ENCODE results near the gene CEBPB.

Gene CEBPB

DNA sequence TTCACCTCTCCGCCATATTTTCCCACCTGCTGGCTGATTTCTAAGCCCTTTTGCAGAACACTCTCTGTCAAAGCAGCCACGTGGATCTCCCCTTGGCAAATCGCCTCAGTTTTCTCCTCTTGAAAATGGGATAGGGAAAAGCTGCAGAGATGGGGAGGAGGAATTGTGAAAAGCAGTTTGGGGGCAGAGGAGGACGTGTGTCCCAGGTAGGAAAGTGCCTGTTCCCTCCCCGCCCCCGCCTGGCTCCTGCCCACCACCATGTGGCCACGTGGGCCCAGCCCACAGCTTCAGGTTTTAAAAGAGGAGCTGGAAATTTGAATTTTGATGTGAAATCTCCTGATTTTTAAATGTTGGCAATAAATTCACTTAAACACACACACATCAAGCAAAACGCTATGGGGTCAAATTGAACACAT is 3.6 kb upstream of the CEBPB start:
- TF ChIP-seq, protein P1, sequence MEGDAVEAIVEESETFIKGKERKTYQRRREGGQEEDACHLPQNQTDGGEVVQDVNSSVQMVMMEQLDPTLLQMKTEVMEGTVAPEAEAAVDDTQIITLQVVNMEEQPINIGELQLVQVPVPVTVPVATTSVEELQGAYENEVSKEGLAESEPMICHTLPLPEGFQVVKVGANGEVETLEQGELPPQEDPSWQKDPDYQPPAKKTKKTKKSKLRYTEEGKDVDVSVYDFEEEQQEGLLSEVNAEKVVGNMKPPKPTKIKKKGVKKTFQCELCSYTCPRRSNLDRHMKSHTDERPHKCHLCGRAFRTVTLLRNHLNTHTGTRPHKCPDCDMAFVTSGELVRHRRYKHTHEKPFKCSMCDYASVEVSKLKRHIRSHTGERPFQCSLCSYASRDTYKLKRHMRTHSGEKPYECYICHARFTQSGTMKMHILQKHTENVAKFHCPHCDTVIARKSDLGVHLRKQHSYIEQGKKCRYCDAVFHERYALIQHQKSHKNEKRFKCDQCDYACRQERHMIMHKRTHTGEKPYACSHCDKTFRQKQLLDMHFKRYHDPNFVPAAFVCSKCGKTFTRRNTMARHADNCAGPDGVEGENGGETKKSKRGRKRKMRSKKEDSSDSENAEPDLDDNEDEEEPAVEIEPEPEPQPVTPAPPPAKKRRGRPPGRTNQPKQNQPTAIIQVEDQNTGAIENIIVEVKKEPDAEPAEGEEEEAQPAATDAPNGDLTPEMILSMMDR (IDR thresholded peaks at IDR 0.05; ENCODE audit: low read depth, low read length), result no peak

DNA sequence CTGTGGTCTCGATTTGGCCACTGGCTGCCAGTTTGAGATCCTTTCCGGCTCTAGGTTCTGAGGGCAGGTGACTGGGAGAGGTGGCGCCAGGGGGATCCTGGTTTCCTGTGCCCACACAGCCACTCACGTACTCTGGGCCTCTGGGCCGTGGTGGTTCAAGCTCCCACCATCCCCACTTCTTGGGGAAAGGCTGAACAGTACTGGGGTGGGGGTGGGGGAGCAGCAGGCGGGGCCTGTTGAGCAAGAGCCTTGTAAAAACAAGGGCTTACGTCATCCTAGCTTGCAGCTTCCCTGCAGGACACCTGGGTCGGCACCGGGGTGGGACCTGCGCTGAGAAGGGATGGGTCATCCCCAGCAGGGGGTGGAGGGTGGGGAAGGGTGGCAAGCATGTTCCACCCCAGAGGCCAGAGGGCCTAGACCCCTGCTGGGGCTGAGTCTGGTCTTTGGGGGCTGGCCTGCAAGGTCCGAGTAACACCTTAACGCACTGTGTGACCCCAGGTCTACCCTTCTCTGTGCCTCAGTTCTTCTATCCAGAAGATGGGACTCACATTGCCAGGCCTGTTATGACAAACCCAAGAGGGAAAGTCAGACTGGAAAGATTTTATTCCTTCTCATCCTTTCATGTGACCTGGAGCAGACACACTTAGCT is 3.1 kb upstream of the CEBPB start:
- Histone ChIP-seq H3K4me3 (ENCODE audit: low read depth, low read length) (no peak overlapping the region), H3K9me3 (no peaks in the 10 kb centered on the region), H3K27me3 (peaks cover 12% of the 10 kb centered on the region), H3K36me3 (peaks cover 3% of the 10 kb centered on the region), H3K4me1 (no peaks in the 10 kb centered on the region)
- DNase-seq, result no peak
- TF ChIP-seq, protein P1 (IDR thresholded peaks at IDR 0.05; ENCODE audit: low read depth, low read length), result no peak

More for the DNA sequence above, 3.6 kb upstream of the CEBPB start:
- DNase-seq, result no peak
- H3K27me3 ChIP-seq, result peaks cover 12% of the 10 kb centered on the region
- H3K4me1 ChIP-seq, result no peaks in the 10 kb centered on the region
- H3K36me3 ChIP-seq, result peaks cover 3% of the 10 kb centered on the region
- H3K4me3 ChIP-seq (ENCODE audit: low read depth, low read length), result no peak overlapping the region
- no peaks in the 10 kb centered on the region for H3K9me3 ChIP-seq

DNA sequence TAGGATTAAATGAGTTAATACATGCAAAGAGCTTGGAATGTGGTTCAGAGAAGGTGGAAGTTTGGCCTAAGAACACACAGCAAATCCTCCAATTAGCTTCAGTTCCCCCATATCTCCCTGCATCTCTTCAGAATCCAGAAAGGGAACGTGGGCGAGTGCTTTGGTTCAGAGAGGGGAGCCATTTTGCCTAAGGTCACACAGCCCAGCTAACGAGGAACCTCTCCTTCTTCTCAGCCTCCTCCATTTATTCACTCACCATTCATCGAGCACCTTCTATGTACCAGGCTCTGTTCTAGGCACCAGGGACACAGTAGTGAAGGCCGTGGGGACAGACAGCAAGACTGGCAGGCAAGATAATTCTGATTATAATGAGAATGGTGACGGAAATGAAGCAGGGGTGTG is 2.3 kb upstream of the CEBPB start:
- Histone ChIP-seq H3K36me3 (peaks cover 3% of the 10 kb centered on the region), H3K4me1 (no peaks in the 10 kb centered on the region), H3K9me3 (no peaks in the 10 kb centered on the region), H3K4me3 (ENCODE audit: low read depth, low read length) (no peak overlapping the region), H3K27me3 (peaks cover 12% of the 10 kb centered on the region)
- TF ChIP-seq, protein P1 (IDR thresholded peaks at IDR 0.05; ENCODE audit: low read depth, low read length), result no peak
- DNase-seq, result no peak

DNA sequence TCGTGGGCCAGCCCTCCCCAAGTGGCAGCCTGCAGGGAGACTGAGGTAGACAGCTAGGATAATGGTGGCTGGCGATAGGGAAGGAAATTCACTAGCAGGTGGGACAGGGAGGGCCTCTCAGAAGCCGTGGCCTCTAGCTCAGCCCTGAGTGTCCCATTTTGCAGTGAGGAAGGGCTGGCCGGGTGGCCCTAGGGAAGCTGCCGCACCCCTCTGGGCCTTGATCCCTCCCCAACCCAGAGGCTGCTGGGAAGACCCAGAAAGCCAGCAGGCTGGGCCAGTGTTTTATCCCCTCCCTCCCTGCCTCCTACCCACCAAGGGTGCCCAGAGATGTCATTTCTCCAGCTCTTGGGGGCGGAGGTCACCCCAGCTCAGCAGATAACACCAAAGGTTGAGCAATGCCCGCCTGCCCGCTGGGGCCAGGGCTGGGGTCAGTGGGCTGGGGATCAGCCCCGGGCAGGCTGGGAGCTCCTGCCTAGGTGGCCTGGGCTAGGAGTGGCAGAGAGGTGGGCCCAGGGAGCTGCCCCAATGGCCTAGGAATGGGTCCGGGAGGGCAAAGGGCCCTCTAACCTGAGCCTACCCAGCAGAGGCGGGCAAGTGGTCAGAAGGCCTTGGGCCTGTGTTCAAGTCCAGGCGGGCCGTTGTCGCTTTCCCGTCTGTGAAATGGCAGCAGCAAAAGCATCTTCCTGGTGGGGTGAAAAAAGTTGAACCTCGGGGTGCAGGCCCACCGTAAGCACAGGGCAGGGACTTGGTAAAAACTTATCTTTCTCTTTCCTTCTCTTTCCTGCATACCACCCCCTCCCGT is 1.6 kb upstream of the CEBPB start:
- Histone ChIP-seq H3K4me1 (peaks cover 5% of the 10 kb centered on the region; the same call in 1 of the 2 replicates), H3K4me3 (ENCODE audit: low read depth, low read length) (no peak overlapping the region), H3K9me3 (no peaks in the 10 kb centered on the region), H3K27me3 (peaks cover 12% of the 10 kb centered on the region), H3K36me3 (peaks cover 10% of the 10 kb centered on the region)
- TF ChIP-seq, protein P1 (IDR thresholded peaks at IDR 0.05; ENCODE audit: low read depth, low read length), result no peak
- DNase-seq, result no peak

DNA sequence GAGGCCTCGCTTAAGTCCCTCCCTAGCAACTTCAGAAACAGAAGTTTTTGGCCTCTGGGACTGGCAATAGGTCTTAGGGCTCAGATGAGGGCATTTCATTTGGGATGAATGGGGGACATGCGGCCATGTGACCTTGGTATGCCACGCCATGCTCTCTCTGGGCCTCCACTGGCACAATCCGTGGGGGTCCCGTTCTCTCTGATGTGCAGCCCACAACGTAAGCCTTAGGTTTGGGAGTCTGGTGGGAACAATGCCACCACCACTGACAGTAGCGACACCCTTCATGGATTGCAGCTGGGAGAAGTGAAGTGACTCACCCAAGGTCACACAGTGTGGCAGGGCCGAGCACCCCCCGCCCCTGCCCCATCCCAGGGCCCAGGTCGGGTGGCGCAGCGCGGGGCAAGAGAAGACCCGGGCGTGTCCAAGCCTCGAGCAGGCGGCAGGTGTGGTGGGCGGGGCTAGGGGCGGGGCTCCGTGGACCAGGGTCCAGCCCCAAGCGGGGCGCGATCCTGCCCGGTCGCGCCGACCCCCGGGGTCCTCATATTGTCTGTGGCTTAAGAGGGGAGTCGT is 864 bp upstream of the CEBPB start:
- Histone ChIP-seq H3K9me3 (no peaks in the 10 kb centered on the region), H3K27me3 (peaks cover 5% of the 10 kb centered on the region), H3K4me1 (peaks cover 5% of the 10 kb centered on the region; the same call in 1 of the 2 replicates), H3K36me3 (peaks cover 10% of the 10 kb centered on the region), H3K4me3 (ENCODE audit: low read depth, low read length) (peak overlapping the region; percentile 14; the same call in 1 of the 2 replicates)
- TF ChIP-seq, protein P1 (IDR thresholded peaks at IDR 0.05; ENCODE audit: low read depth, low read length), result no peak
- no peak for DNase-seq

All from BE2C (cell line).